NK-92 treated with Interleukin-12 subunit alpha and Interleukin-12 subunit beta, amount 100 ng/mL, for 24 hours (cell line): ENCODE measurements around the gene PRKAR1A.
"Not testable (repeated sequence)": the region's sequence is repeated elsewhere in the genome, so short reads cannot be mapped to it uniquely, and the experiment has no call there.

Experiments
- DNase-seq: peaks from one replicate; lab custom pipeline; 2025; lab: John Stamatoyannopoulos, UW

Gene PRKAR1A

DNA sequence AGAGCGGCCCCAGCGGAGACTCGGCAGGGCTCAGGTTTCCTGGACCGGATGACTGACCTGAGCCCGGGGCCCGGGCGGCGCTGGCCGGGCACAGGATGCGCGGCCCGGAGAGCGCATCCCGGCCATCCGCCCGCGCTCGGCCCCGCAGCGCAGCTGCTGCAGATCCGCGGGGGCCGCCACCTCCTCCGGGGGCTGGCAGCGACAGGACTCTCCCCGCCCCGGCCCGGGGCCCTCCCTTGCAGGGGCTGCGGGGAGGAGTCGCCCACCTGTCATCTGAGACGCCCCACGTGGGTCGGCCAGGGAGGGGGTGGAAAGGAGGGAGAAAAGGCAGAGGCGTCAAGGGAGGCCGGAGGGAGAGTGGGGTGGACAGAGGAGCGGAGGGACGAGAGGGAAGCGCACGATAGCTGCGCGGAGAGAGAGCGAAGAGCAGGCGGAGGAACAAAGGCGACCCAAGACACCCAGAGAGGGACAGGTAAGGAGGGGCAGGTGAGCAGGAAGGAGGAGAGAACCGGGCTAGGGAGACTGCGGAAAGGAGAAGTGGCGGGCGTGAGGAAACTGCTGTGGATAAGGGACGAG, 471 bp upstream of the PRKAR1A start:
- peak; percentile 67 for DNase-seq

DNA sequence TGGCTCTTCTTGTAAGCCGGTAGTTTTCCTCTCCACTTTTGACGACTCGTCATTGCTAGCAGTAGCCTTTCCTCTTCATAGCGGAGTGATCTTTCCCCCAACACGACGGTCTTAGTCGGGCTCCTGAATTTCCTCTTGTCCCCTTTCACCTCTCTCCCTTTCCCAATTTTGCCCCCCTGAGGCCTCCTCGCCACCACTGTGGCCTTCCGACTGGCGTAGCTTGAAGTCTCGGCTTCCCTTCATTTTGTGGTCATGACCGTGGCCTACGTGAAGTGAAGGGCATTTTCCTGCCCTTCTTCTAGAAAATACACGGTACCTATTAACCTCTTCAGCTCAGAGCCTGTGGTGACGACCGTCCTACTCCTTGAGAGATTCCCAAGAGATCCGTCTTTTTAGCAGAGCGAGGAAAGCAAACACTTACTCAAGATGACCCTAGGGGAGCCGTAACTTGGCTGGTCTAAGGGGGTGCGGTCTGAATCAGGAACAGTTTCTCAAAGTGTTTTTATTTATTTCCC, 787 bp downstream of the PRKAR1A start:
- peak; percentile 27 for DNase-seq

DNA sequence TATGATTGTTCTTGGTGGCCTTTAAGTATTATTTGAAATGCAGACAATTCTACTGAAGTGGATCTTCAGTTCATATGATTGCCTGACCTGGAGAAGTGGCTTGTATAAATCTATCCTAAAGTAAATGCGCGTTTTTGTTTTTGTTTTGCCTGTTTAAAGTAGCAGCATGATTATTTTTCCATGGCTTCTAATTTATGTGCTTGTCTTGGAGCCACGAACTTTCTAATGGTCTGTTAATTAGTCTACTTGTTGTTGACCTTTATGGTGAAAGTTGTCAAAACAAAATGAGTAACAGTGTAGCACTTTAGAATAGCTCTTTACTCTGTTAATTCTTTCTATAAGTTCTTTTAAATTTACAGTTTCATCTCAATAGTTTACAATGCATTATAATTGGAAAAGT, 1.7 kb downstream of the PRKAR1A start:
- DNase-seq = no peak

DNA sequence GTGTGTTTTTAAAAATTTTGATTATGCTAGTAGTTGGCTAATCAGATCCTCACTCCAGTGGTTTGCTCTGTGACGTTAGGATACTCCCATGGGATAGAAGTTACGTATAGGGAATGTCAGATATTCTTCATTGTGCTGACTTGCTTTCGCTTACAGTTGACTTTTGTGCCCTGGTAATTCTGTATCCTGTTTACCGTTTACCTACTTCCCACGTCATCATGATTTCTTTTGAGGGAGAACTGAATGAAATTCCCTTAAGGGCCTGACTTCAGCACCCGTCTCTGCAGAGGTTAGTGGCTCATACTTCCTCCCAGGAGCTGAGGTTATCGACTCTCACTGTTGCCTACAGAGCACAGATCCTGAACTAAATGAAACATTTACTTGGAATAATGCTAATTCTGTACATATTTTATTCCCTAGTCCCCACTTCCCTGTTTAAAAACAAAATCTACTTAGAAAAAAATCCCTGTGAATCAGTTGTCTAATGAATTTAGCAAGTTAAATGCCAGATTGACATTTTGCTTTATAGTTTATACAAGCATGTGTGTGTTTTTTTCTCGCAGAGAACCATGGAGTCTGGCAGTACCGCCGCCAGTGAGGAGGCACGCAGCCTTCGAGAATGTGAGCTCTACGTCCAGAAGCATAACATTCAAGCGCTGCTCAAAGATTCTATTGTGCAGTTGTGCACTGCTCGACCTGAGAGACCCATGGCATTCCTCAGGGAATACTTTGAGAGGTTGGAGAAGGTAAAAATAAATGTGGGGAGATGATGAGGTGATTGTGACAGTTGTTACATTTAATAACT, 2.8 kb downstream of the PRKAR1A start:
- DNase-seq = no peak

DNA sequence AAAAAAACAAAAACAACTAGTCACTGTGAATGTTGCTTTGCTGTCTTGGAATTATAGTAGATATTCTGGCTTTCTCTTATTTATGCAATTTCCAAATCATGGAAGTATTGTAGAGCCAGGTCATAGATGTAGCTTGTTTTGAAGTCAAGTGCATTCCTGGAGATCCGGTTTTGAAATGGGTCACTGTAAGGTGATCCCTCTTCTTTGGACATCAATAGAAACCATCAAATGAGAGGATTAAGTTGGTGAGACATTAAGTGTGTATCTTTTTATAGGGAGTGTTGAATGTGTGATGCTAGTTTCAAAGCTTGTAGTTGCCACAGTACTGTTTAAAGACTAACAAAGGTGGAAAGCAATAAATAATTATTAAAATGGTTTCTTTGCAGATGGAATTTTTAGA, 4.5 kb downstream of the PRKAR1A start:
- DNase-seq = no peak

- not testable (repeated sequence) for DNase-seq
Observed at GRCh38 chr17:68517605-68518004, 5.4 kb downstream of the PRKAR1A start.

- DNase-seq = no peak
Observed at GRCh38 chr17:68518063-68518815, 6.0 kb downstream of the PRKAR1A start.

DNA sequence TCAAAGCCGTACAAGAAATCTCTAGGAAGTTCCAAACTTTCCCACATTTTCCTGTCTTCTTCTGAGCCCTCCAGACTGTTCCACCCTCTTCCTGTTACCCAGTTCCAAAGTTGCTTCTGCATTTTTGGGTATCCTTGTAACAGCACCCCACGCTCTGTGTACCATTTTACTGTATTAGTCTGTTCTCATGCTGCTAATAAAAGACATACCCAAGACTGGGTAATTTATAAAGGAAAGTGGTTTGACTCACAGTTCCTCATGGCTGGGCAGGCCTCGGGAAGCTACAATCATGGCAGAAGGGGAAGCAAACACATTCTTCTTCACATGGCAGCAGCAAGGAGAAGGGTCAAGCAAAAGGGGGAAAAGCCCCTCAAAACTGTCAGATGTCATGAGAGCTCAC, 6.8 kb downstream of the PRKAR1A start:
- not testable (repeated sequence) for DNase-seq

GRCh38 chr17:68519911-68520310, 7.7 kb downstream of the PRKAR1A start:
- DNase-seq = no peak

DNA sequence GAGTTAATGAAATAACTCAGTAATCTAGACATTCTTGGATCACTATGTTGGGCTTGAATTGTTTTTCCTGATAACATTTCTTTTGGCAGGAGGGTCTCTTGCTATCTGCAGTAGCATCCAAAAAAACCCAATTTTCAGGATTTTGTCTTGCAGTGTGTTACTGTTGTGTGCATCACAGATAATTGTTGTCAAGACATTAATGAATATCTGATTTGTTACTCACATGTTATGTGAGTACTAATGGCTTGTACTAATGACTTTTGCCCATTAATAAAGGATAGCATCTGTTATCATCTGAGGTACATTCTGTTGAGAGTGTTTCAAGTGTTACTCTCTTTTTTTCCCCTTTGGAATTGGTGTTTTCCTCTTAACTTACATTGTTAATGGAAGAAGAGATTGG, 10.0 kb downstream of the PRKAR1A start:
- no peak for DNase-seq

DNA sequence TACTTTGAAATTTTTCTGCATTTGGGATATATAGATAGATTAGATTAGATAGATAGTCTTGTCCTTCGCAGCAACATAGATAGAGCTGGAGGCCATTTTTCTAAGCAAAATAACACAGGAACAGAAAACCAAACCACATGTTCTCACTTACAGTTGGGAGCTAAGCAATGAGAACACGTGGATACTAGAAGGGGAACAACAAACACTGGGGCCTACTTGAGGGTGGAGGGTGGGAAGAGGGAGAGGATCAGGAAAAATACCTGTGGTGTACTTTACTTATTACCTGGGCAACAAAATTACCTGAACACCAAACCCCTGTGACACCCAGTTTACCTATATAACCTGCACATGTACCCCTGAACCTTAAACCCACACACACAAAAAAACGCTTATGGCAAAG, 14.3 kb downstream of the PRKAR1A start:
- DNase-seq = no peak

- no peak for DNase-seq
Observed at GRCh38 chr17:68527314-68527713, 15.1 kb downstream of the PRKAR1A start.

DNA sequence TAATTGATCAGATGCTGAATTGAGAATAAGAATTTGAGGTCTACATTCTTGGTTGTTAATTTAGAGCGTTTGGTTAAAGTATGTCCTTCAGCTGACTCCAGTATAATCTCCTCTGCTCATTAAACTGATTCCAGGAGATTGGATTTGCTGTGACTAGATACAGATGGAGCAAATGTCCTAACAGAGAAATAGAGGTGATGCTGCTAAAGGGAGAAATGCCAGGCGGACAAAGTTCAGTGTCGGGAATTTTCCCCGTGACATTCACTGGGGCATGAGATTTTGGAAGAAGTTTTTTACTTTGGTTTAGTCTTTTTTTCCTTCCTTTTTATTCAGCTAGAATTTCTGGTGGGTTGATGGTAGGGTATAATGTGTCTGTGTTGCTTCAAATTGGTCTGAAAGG, 19.0 kb downstream of the PRKAR1A start:
- DNase-seq = no peak

GRCh38 chr17:68532826-68533225, 20.6 kb downstream of the PRKAR1A start:
- DNase-seq = no peak

GRCh38 chr17:68533887-68534694, 21.9 kb downstream of the PRKAR1A start:
- no peak for DNase-seq

GRCh38 chr17:68534695-68535088, 22.5 kb downstream of the PRKAR1A start:
- no peak for DNase-seq

- no peak for DNase-seq
Observed at GRCh38 chr17:68535922-68536321, 23.7 kb downstream of the PRKAR1A start.

GRCh38 chr17:68539548-68540467, 27.6 kb downstream of the PRKAR1A start:
- DNase-seq = no peak

GRCh38 chr17:68540981-68541380, 28.8 kb downstream of the PRKAR1A start:
- DNase-seq = no peak

GRCh38 chr17:68541816-68542215, 29.6 kb downstream of the PRKAR1A start:
- DNase-seq = no peak
